GOT3 (cell line): ENCODE data around the gene CCHCR1.
"Not testable (repeated sequence)": the region's sequence is repeated elsewhere in the genome, so short reads cannot be mapped to it uniquely, and the experiment has no call there.

ENCODE experiments used
- DNase-seq: peaks from one replicate; lab custom pipeline; 2025; ENCODE audit warnings: mixed read lengths; lab: John Stamatoyannopoulos, UW

The CCHCR1 gene, protein sequence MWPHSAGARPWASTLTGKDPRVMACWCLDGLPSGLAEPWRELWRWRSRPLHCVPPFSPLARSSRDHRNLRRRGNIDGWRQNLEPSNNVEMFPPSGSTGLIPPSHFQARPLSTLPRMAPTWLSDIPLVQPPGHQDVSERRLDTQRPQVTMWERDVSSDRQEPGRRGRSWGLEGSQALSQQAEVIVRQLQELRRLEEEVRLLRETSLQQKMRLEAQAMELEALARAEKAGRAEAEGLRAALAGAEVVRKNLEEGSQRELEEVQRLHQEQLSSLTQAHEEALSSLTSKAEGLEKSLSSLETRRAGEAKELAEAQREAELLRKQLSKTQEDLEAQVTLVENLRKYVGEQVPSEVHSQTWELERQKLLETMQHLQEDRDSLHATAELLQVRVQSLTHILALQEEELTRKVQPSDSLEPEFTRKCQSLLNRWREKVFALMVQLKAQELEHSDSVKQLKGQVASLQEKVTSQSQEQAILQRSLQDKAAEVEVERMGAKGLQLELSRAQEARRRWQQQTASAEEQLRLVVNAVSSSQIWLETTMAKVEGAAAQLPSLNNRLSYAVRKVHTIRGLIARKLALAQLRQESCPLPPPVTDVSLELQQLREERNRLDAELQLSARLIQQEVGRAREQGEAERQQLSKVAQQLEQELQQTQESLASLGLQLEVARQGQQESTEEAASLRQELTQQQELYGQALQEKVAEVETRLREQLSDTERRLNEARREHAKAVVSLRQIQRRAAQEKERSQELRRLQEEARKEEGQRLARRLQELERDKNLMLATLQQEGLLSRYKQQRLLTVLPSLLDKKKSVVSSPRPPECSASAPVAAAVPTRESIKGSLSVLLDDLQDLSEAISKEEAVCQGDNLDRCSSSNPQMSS

DNA sequence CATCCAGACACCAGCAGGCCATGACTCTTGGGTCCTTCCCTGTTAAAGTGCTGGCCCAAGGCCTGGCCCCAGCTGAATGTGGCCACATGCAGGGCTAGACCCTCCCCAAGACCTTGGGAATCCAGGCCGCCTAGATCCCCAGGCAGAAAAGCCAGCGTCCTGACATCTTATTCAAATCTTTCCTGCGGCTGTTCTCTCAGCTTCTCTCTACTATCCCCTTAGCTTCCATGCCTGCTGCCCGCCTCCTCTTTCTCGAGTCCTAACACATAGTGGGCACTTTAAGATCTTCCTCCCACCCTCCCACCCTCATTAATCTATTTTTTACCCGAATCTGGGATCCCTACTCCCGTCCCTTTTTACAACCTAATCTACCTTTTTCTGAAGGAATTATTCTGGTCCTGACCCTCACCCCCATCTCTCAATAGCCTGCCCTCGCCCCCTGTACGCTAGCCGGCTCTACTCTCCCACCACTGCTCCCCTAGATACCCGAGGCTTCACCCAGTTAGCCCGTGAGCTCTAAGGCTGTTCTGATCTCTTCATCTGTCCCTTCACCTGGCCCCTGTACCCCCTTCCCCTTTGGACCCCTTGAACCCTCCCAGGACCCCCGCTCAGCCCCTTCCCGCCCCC lies at the start of gene CCHCR1:
Gene CCHCR1, minus strand, starts transcription at position 290 of the 627 bp plus-strand sequence. Its CDS starts 202 bp downstream, at position 88.
- no peak for DNase-seq

DNA sequence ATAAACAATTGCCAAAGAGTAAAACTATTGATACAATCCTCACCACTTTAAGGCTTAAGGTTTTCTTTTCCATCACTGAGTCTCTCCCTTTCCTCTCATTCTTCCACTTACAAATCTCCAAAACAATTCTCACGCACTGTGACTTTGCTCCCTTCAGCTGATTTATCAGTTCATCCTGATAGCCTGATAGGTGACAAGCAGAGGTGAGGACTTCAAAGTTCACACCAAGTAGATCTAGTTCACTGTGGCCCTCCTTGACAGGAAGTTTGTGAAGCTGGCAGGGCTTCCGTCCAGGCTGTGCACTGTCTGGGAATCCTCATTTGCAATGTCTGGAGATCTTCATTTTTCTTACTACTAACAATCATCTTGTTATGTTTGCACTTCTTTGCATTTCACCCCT lies 48.0 kb upstream of the CCHCR1 start:
- DNase-seq = no peak

DNA sequence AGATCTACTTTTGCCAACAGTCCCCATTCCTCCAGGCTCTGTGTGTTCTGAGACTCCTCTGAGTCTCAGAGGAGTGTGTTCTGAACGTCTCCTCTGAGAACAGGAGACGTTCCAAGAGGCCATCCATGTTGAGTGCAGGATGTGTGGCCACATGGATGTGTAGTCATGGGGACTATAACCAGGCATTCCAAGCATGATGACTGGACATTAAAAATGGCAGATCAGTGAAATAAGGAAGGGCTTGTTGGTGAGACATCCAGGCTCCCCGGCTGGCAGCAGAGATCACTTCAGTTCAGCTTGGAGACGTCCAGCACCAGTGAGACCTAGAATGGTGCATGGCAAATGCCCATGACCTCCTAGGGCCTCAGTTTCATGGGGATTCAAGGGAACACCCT lies 47.1 kb upstream of the CCHCR1 start:
- no peak for DNase-seq

DNA sequence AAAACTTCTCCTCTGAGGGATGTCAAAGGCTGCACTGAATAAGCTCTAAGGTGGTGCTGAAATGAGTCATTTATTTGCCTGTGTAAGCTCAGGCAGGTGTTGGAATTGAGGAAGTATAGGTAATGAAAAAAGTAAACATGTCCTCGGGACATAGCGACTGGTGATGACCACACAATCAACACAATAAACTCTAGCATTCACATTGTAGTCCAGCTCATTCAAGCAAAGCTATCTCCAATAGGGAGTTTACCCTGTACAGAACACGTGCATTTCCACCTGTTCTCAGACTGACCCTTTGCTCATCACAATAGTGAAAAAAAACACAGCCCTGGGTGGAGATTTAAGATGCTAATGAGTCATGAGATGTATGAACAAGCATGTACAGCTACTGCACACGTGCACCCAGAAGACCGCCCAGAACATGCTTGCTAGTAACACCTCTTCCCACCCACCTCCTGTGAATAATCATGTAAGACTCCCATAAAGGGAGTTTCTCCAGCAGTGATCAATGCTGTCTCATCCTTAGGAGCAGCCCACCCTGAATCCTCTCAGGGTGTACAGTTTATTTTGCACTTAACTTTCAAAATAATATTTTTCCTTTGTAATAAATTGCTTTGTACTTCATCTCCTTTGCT lies 45.9 kb upstream of the CCHCR1 start:
- no peak for DNase-seq

DNA sequence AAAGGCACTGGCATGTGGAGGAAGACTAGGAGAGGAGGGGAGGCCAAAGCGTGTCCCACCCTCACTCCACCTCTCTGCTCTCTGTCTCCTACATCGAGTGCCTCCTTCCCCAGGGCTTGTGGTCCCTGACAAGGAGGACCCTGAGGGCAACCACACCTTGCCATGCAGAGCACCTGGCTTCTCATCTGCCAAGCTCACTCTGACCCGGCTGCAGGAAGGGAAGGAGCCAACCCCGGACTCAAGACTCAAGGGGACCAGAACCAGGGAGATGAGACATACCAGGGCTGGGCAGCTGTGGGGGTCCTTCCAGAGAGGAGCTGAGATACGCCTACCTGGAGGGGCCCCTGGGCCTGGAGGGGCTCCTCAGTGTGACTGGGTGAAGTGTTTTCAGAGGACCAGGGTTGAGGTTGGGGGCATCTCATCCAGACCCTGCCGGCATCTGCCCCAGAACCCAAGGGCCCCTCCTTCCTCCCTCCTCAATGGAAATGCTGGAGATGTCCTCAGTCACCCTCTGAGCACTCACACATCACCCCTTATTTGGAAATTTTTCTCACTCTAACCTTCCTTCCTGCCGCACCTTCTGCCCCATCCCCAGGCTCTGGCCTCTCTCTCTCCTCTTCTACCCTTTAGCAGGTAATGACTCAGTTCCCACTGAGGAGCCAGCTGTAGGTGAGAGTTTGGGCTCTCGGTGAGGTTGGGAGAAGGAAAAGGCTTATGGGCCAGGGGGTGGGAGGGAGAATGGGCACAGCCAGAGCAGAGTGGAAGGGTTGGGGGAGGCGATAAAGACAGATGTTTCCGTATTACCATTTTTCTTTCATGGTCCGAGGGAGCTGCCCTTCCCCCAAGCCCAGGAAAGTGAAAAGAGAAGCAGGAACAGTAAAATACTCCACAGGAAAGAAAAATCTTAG lies 44.9 kb upstream of the CCHCR1 start:
- DNase-seq = no peak

DNA sequence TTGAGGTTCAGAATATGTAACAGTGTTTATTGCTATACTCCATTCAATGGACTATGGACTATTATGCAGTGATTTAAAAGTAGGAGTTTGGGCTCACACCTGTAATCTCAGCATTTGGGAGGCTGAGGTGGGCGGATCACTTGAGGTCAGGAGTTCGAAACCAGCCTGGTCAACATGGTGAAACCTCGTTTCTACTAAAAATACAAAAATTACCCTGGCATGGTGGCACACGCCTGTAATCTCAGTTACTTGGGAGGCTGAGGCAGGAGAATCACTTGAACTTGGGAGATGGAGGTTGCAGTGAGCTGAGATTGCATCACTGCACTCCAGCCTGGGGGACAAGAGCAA lies 41.5 kb upstream of the CCHCR1 start:
- not testable (repeated sequence) for DNase-seq

DNA sequence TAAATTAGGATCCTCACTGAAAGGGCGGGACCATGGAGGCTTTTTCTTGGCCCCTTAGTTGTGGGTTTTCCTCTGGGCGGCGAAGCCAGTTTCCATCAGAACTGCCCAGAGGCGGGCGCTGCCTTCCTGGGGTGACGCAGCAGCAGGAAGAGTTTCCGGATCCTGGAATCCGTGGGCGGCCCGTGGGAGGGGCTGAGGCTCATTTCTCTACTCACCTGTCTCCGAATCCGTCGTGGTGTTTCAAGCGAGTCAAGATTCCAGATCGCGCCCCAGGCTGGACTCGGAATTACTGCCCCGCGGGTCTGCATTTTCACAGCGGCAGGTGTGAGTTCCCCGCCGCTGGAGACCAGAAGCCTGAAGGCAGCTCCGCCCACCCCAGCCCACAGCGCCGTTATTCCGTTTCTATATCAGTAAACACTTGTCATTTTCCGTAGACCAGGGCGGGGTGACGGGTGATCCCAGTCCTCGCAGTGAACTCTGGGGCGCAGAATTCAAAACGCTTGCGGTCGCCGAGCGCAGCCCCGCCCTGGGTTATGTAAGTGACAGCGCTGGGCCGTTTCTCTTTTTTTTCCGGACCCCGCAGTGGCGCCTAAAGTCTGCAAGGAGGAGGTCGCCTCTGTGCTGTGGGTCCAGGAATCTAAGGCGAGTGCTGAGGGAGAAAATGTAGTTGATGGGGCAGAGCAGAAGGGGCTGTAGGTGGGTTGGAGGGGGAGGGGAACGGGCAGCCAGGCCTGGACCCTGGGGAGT lies 40.1 kb upstream of the CCHCR1 start:
- DNase-seq = peak; percentile 62

DNA sequence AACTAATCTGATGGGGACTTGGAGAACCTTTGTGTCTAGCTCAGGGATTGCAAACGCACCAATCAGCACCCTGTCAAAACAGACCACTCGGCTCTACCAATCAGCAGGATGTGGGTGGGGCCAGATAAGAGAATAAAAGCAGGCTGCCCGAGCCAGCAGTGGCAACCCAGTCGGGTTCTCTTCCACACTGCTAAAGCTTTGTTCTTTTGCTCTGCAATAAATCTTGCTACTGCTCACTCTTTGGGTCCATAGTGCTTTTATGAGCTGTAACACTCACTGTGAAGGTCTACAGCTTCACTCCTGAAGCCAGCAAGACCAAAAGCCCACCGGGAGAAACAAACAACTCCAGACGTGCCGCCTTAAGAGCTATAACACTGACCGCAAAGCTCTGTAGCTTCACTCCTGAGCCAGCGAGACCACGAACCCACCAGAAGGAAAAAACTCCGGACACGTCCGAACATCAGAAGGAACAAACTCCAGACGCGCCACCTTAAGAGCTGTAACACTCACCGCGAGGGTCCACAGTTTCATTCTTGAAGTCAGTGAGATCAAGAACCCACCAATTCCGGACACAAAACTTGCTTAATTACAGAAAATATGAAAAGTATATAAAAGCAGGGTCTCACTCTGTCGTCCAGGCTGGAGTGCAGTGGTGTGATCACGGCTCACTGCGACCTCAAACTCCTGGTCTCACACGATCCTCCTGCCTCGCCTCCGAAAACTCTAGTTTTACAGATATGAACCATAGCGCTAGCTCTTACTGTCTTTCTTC lies 38.8 kb upstream of the CCHCR1 start:
- DNase-seq = not testable (repeated sequence)

DNA sequence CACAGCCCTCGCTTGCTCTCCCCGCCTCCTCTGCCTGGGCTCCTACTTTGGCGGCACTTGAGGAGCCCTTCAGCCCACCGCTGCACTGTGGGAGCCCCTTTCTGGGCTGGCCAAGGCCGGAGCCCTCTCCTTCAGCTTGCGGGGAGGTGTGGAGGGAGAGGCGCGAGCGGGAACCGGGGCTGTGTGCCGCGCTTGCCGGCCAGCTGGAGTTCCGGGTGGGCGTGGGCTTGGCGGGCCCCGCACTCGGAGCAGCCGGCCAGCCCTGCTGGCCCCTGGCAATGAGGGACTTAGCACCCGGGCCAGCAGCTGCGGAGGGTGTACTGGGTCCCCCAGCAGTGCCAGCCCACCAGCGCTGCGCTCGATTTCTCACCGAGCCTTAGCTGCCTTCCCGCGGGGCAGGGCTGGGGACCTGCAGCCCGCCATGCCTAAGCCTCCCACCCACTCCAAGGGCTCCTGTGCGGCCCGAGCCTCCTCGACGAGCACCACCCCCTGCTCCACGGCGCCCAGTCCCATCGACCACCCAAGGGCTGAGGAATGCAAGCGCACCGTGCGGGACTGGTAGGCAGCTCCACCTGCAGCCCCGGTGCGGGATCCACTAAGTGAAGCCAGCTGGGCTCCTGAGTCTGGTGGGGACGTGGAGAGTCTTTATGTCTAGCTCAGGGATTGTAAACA lies 37.8 kb upstream of the CCHCR1 start:
- not testable (repeated sequence) for DNase-seq

DNA sequence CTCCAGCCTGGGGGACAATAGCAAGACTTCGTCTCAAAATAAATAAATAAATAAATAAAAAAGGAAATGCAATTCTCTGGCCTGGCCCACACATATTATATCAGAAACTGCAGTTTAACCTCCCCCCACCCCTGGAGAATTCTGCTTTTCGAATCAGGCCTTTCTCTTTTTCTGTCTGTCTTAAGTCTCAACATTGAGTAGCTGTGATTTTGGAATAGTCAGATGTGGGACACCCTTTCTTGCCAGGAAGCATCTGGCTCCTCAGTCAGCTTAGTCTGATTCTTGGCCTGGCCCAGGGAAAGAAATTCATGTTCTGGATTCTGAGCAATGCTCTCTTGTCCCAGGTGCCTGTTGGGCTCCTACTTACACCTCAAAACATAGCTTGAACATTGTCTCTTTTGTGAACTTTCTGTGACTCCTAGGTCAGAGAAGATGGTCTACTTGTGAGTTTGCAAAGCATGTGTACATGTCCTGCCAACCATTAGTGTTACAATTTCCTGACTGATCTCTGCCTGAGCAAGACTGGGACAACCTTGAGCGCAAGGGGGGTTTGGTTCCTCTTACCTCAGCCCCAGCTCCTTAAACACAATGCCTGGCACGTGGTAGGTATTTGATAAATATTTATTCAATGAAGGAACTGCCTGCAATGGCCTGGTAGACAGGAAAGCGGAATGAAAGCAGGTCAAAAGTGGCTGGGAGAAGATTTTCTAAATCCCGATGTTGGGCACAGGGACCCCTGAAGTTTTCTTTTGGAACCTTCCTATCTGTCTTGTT lies 36.6 kb upstream of the CCHCR1 start:
- no peak for DNase-seq

DNA sequence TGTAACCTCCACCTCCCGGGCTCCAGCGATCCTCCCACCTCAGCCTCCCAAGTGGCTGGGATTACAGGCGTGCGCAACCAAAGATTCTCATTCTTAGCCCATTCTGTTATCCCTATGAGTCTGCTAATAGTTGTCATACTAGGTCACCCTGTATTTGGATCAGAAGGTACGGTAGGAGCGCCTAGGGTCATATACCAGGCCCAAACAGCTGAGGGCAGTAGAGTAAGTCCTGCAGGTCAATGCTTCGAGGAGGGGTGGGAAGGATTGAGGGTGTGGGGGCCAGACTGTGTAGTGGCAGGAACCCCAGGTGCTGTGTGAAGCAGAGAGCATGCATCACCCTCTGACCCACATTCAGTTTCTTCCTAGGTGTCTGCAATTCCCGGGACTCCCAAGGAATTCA lies 35.6 kb upstream of the CCHCR1 start:
- no peak for DNase-seq

DNA sequence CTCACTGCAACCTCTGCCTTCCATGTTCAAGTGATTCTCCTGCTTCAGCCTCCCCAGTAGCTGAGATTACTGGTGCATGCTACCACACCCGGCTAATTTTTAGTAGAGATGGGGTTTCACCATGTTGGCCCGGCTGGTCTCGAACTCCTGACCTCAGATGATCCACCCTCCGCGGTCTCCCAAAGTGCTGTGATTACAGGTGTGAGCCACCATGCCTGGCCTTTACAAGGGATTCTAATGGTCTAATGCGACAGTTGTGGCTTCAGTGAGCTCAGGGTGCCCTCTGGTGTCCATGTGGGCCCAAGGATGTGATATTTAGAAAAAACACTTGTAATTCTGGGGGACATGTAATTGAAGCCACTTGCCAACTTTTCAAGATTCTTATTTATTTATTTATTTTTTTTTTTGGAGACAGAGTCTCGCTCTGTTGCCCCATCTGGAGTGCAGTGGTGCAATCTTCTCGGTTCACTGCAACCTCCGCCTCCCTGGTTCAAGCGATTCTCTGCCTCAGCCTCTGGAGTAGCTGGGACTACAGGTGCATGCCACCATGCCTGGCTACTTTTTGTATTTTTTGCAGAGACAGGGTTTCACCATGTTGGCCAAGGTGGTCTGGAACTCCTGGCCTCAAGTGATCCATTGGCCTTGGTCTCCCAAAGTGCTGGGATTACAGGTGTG lies 35.0 kb upstream of the CCHCR1 start:
- DNase-seq = peak; percentile 10

DNA sequence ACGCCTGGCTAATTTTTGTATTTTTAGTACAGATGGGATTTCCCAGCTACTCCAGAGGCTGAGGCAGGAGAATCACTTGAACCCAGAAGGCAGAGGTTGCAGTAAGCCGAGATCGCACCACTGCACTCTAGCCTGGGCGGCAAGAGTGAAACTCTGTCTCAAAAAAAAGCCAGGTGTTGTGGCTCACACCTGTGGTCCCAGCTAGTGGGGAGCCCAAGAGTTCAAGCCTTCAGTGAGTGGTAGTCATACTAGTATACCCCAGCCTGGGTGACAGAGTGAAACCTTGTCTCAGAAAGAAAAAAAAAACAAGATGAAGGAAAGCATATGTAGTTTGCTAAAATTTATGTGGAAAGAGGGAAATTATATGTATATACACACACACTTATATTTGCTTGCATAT lies 32.9 kb upstream of the CCHCR1 start:
- no peak for DNase-seq

DNA sequence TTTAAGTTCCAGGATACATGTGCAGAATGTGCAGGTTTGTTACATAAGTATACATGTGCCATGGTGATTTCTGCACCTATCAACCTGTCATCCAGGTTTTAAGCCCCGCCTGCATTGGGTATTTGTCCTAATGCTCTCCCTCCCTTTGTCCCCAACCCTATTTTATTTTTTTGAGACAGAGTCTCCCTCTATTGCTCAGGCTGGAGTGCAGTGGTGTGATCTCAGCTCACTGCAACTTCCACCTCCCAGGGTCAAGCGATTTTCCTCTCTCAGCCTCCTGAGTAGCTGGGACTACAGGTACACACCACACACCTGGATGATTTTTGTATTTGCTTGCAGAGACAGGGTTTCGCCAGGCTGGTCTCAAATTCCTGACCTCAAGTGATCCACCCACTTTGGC lies 31.6 kb upstream of the CCHCR1 start:
- DNase-seq = not testable (repeated sequence)

DNA sequence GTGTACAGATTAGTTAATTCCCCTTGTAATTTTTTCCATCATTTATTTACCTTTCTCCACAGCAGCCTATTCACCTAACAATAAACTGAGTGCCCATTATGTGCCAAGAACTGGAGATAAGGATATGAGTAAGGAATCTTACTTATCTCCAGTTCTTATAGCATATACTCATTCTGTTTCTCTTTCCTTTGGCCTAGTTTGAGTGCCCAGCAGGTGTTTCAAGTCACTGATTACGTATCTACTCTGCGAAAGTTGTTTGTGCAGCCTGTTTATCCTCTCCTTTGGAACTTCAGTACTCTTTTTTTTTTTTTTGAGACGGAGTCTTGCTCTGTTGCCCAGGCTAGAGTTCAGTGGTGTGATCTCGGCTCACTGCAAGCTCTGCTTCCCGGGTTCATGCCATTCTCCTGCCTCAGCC lies 30.2 kb upstream of the CCHCR1 start:
- DNase-seq = no peak

DNA sequence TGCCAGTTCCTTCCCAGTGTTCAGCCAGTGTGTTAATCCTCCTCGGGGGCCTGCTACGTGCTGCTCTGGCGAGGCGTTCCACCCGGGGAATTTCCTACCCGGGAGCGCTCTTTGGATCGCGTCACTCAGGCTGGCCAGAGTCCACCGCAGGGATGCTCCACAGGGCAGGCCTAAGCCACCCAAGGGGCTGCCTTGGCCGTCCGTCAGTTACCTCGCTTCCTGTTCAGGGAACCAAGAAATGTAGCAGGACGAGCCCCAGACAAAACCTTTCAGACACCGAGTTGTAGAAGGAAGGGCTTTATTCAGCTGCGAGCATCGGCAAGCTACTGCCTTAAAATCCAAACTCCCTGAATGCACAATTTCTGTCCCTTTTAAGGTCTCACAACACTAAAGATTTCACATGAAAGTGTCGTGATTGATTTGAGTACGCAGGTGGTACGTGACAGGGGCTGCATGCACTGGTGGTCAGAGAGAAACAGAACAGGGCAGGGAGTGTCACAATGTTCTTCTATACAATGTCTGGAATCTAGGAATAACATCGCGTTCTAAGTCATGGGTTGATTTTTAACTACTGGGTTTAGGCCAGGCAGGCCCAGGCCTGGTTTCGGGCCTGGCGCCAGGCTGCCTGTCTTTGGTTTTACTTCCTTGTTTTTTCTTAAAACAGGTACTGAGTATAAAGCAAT lies 28.6 kb upstream of the CCHCR1 start:
- DNase-seq = no peak

DNA sequence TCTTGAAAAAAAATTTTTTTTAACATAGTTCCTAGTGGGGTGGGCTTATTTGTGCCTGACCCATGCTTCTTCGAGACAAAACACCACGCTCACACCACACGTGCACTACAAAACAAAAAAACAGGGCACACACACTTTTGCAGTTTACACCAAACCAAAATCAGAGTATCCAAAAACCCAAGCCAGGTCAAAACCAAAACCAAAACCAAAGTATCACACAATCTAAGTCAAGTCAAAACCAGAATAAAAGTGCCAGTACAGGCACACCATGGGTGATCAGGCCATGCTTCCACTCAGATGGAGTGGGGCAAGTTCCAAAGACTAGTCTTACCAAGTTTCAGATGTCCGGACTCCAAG lies 28.1 kb upstream of the CCHCR1 start:
- not testable (repeated sequence) for DNase-seq
